GM13977 (cell line): ENCODE results near the gene CSNK1A1L.

Experiments used
- DNase-seq: peaks from one replicate; pipeline ENCODE4 v3.0.0; 2012; ENCODE audit warnings: low spot score
- CTCF ChIP-seq: IDR thresholded peaks from 2 replicates; pipeline ENCODE4 v1.5.1; 2012; ENCODE audit warnings: mild to moderate bottlenecking, control low read depth; ENCODE audit not compliant: insufficient read depth; ENCODE audit errors: extremely low read depth, missing control alignments
- in situ Hi-C: fragments of 300-500 bp; cut with MboI; formaldehyde crosslinking; loops from one replicate; pipeline ENCODE4 v1.12.0; 2022; ENCODE audit warnings: low sequenced_read_pairs, low pct_unique_long_range_greater_than_20kb, mixed read lengths, inconsistent platforms; ENCODE audit not compliant: unreplicated experiment

The CSNK1A1L gene

GRCh38 chr13:37087486-37087885, 18.0 kb downstream of the CSNK1A1L start:
- DNase-seq, result no peak
- in situ Hi-C loops, result no loop called here
- TF ChIP-seq CTCF, result no peak

- TF ChIP-seq CTCF, result no peak
- DNase-seq, result no peak
- in situ Hi-C loops, result no loop called here
These were observed 19.9 kb downstream of the CSNK1A1L start for GRCh38 chr13:37085606-37086005.

GRCh38 chr13:37076818-37077217, 28.6 kb downstream of the CSNK1A1L start:
- no peak for TF ChIP-seq CTCF
- DNase-seq, result no peak
- in situ Hi-C loops, result no loop called here

- no peak for DNase-seq
- TF ChIP-seq CTCF, result no peak
- in situ Hi-C loops, result no loop called here
These were observed 30.3 kb downstream of the CSNK1A1L start for GRCh38 chr13:37075164-37075563.

GRCh38 chr13:37074703-37075102, 30.8 kb downstream of the CSNK1A1L start:
- peak; percentile 35 for TF ChIP-seq CTCF
- no peak for DNase-seq
- in situ Hi-C loops, result no loop called here

GRCh38 chr13:37072024-37072423, 33.4 kb downstream of the CSNK1A1L start:
- TF ChIP-seq CTCF, result no peak
- in situ Hi-C loops, result no loop called here
- DNase-seq, result no peak

- in situ Hi-C loops, result no loop called here
- TF ChIP-seq CTCF, result no peak
These were observed 34.5 kb downstream of the CSNK1A1L start for GRCh38 chr13:37070956-37071355.

More at GRCh38 chr13:37070956-37071355, 34.5 kb downstream of the CSNK1A1L start:
- no peak for DNase-seq
